PC-9 (cell line): Measurements from ENCODE around the gene AKAP8. TPM values are rescaled to one million over a fixed set of nuclear protein-coding genes. Genes with fewer than 3 reads are reported as not detected.
"Not testable (repeated sequence)": the region's sequence is repeated elsewhere in the genome, so short reads cannot be mapped to it uniquely, and the experiment has no call there.

Source experiments
- BruUV-seq: library from RNA; stranded (reverse); fragments of 400-500 nt; replicated peaks from 2 replicates; lab custom pipeline; 2021; lab: Mats Ljungman, UMichigan
- CTCF ChIA-PET: fragments of 300-600 bp; sonication (Branson Sonifier 250); formaldehyde crosslinking; loops from one replicate; lab custom pipeline; 2022; ENCODE audit warnings: antibody characterized with exemption; lab: Charles Lee
- POLR2A ChIA-PET: fragments of 300-600 bp; sonication (Branson Sonifier 250); formaldehyde crosslinking; loops from one replicate; lab custom pipeline; 2022; ENCODE audit warnings: antibody characterized with exemption; ENCODE audit not compliant: unreplicated experiment; lab: Charles Lee
- DNase-seq, 2 experiments: peaks; one replicate each; pipeline versions ENCODE4 v3.0.0 to v3.0.0-alpha.2; 2015 to 2022; ENCODE audit warnings: mixed read lengths in 1 of 2
- H2AFZ ChIP-seq: fragments of 200-600 bp; sonication (generic); 2 replicates; pipeline ENCODE4 v1.8.1; 2017; ENCODE audit warnings: antibody characterized with exemption
- H3F3A ChIP-seq: fragments of 200-600 bp; sonication (generic); 2 replicates; pipeline ENCODE4 v1.8.1; 2017; ENCODE audit warnings: antibody characterized with exemption, mild to moderate bottlenecking, low read depth; ENCODE audit not compliant: insufficient read depth
- H3K27ac ChIP-seq: fragments of 200-600 bp; sonication (generic); 2 replicates; pipeline ENCODE4 v1.6.1; 2016; ENCODE audit warnings: mixed run types
- H3K27me3 ChIP-seq: fragments of 200-600 bp; sonication (generic); 2 replicates; pipeline ENCODE4 v1.6.1; 2016; ENCODE audit warnings: low read depth, mixed run types; ENCODE audit not compliant: insufficient read depth
- H3K36me3 ChIP-seq: fragments of 200-600 bp; sonication (generic); 2 replicates; pipeline ENCODE4 v1.6.1; 2016; ENCODE audit warnings: low read depth, mixed run types
- H3K4me1 ChIP-seq: fragments of 200-600 bp; sonication (generic); replicated peaks from 2 replicates; pipeline ENCODE4 v1.6.1; 2016; ENCODE audit warnings: mixed run types; ENCODE audit not compliant: insufficient read depth
- H3K4me2 ChIP-seq: fragments of 200-600 bp; sonication (generic); 2 replicates; pipeline ENCODE4 v1.6.1; 2017; ENCODE audit warnings: mixed run types
- H3K4me3 ChIP-seq: fragments of 200-600 bp; sonication (generic); 2 replicates; pipeline ENCODE4 v1.6.1; 2016; ENCODE audit warnings: mixed run types
- H3K79me2 ChIP-seq: fragments of 200-600 bp; sonication (generic); 2 replicates; pipeline ENCODE4 v1.6.1; 2017; ENCODE audit warnings: low read depth, mixed run types
- H3K9me2 ChIP-seq: fragments of 200-600 bp; sonication (generic); 2 replicates; pipeline ENCODE4 v1.8.1; 2017; ENCODE audit warnings: mild to moderate bottlenecking; ENCODE audit not compliant: insufficient read depth
- H3K9me3 ChIP-seq: fragments of 200-600 bp; sonication (generic); 2 replicates; pipeline ENCODE4 v1.8.1; 2016; ENCODE audit warnings: low read depth; ENCODE audit not compliant: insufficient read depth
- H4K20me1 ChIP-seq: fragments of 200-600 bp; sonication (generic); 2 replicates; pipeline ENCODE4 v1.8.1; 2017; ENCODE audit not compliant: insufficient read depth
- CTCF ChIP-seq: fragments of 200-600 bp; sonication (generic); conservative IDR thresholded peaks from 2 replicates; pipeline ENCODE4 v1.6.1; 2017; ENCODE audit warnings: mixed run types, antibody characterized with exemption, mild to moderate bottlenecking, moderate library complexity
- EZH2 ChIP-seq: fragments of 200-600 bp; sonication (generic); IDR thresholded peaks from 2 replicates; pipeline ENCODE4 v1.8.0; 2017; ENCODE audit warnings: antibody characterized with exemption, low read depth
- intact Hi-C: fragments of 100-400 bp; cut with micrococcal nuclease; formaldehyde crosslinking; loops from one replicate; pipeline ENCODE4 v1.10.0; 2022; ENCODE audit not compliant: unreplicated experiment
- total RNA-seq: library from RNA; stranded (reverse); gene quantifications from 2 replicates; pipeline ENCODE4 v1.2.3, GENCODE V29; 2021

Gene AKAP8
- total RNA-seq, 1 experiment from 2014 or later: 43.4 TPM

GRCh38 chr19:15368051-15368632 is 11.4 kb downstream of the AKAP8 start:
- no peaks in the 10 kb centered on the region for H3K9me2 ChIP-seq
- no peak overlapping the region for H3K4me3 ChIP-seq
- H3K4me1 ChIP-seq: no peaks in the 10 kb centered on the region
- no peaks in the 10 kb centered on the region; the same call in 1 of the 2 replicates for H3F3A ChIP-seq
- no peak overlapping the region for H3K27ac ChIP-seq
- peaks cover 37% of the 10 kb centered on the region; the same call in 1 of the 2 replicates for H3K36me3 ChIP-seq
- H3K79me2 ChIP-seq: peaks cover 19% of the 10 kb centered on the region
- no peak overlapping the region for H2AFZ ChIP-seq
- DNase-seq: no peak
- intact Hi-C loops: no loop called here
- ChIA-PET POLR2A (no interaction called here), CTCF (no interaction called here)
- H4K20me1 ChIP-seq: peaks cover 32% of the 10 kb centered on the region
- no peak overlapping the region for H3K4me2 ChIP-seq
- no peak for TF ChIP-seq EZH2
- TF ChIP-seq CTCF: no peak
- no peaks in the 10 kb centered on the region for H3K9me3 ChIP-seq
- no peaks in the 10 kb centered on the region for H3K27me3 ChIP-seq
- BruUV-seq: no TSS peak

GRCh38 chr19:15367439-15367838 is 12.1 kb downstream of the AKAP8 start:
- Histone ChIP-seq H2AFZ (no peak overlapping the region), H3K9me3 (no peaks in the 10 kb centered on the region), H4K20me1 (peaks cover 25% of the 10 kb centered on the region), H3K79me2 (peaks cover 12% of the 10 kb centered on the region; the same call in 1 of the 2 replicates), H3K9me2 (no peaks in the 10 kb centered on the region), H3K4me1 (no peaks in the 10 kb centered on the region), H3K27me3 (no peaks in the 10 kb centered on the region), H3F3A (no peaks in the 10 kb centered on the region; the same call in 1 of the 2 replicates), H3K4me3 (no peak overlapping the region), H3K4me2 (no peak overlapping the region), H3K36me3 (peaks cover 30% of the 10 kb centered on the region; the same call in 1 of the 2 replicates), H3K27ac (no peak overlapping the region)
- ChIA-PET CTCF (no interaction called here), POLR2A (no interaction called here)
- intact Hi-C loops: no loop called here
- no peak for DNase-seq
- no TSS peak for BruUV-seq
- TF ChIP-seq EZH2: no peak
- TF ChIP-seq CTCF: no peak

GRCh38 chr19:15365264-15365663 is 14.3 kb downstream of the AKAP8 start:
- H4K20me1 ChIP-seq: peaks cover 17% of the 10 kb centered on the region
- no peaks in the 10 kb centered on the region for H3K9me2 ChIP-seq
- BruUV-seq: no TSS peak
- H3K79me2 ChIP-seq: no peaks in the 10 kb centered on the region
- H3F3A ChIP-seq: peaks cover 14% of the 10 kb centered on the region; the same call in 1 of the 2 replicates
- ChIA-PET CTCF (no interaction called here), POLR2A (no interaction called here)
- no peak overlapping the region for H3K4me3 ChIP-seq
- intact Hi-C loops: no loop called here
- DNase-seq: no peak
- no peak for TF ChIP-seq EZH2
- no peak for TF ChIP-seq CTCF
- no peak overlapping the region for H3K27ac ChIP-seq
- no peak overlapping the region for H2AFZ ChIP-seq
- H3K27me3 ChIP-seq: no peaks in the 10 kb centered on the region
- no peaks in the 10 kb centered on the region for H3K9me3 ChIP-seq
- H3K36me3 ChIP-seq: peaks cover 28% of the 10 kb centered on the region
- H3K4me1 ChIP-seq: no peaks in the 10 kb centered on the region
- H3K4me2 ChIP-seq: no peak overlapping the region

GRCh38 chr19:15363791-15364190 is 15.8 kb downstream of the AKAP8 start:
- H3K27ac ChIP-seq, H3K4me2 ChIP-seq, H3K27me3 ChIP-seq, H3K79me2 ChIP-seq, DNase-seq, H3K9me3 ChIP-seq, H3K4me3 ChIP-seq, intact Hi-C loops, BruUV-seq, H3K4me1 ChIP-seq, POLR2A ChIA-PET, H2AFZ ChIP-seq, CTCF ChIA-PET, H3K9me2 ChIP-seq: not testable (repeated sequence)
- peaks cover 19% of the 10 kb centered on the region for H4K20me1 ChIP-seq
- peaks cover 27% of the 10 kb centered on the region; the same call in 1 of the 2 replicates for H3F3A ChIP-seq
- H3K36me3 ChIP-seq: peaks cover 29% of the 10 kb centered on the region

GRCh38 chr19:15363048-15363447 is 16.5 kb downstream of the AKAP8 start:
- H3K9me2 ChIP-seq: not testable (repeated sequence)

More at GRCh38 chr19:15363048-15363447, 16.5 kb downstream of the AKAP8 start:
- peaks cover 35% of the 10 kb centered on the region; the same call in 1 of the 2 replicates for H3F3A ChIP-seq
- BruUV-seq, H3K4me2 ChIP-seq, intact Hi-C loops, H2AFZ ChIP-seq, H3K9me3 ChIP-seq, DNase-seq, H3K79me2 ChIP-seq, CTCF ChIA-PET, POLR2A ChIA-PET, H3K27ac ChIP-seq, H3K4me3 ChIP-seq, H3K27me3 ChIP-seq, H3K4me1 ChIP-seq: not testable (repeated sequence)
- H3K36me3 ChIP-seq: peaks cover 30% of the 10 kb centered on the region
- H4K20me1 ChIP-seq: peaks cover 19% of the 10 kb centered on the region
